Brain microvascular endothelial cell (primary cell): Measurements from ENCODE around the gene LRRC1.
"Not testable (repeated sequence)": the region's sequence is repeated elsewhere in the genome, so short reads cannot be mapped to it uniquely, and the experiment has no call there.

Experiments
- DNase-seq: peaks from one replicate; pipeline ENCODE4 v3.0.0-alpha.2; 2020
- H3K27ac ChIP-seq: fragments of 250-450 bp; sonication (Bioruptor Pico); 2 replicates; pipeline ENCODE4 v1.5.1; 2020; ENCODE audit warnings: mild to moderate bottlenecking, moderate library complexity
- H3K27me3 ChIP-seq: fragments of 250-450 bp; sonication (Bioruptor Pico); replicated peaks from 2 replicates; pipeline ENCODE4 v1.5.1; 2020; ENCODE audit warnings: mild to moderate bottlenecking
- H3K36me3 ChIP-seq: fragments of 250-450 bp; sonication (Bioruptor Pico); replicated peaks from 2 replicates; pipeline ENCODE4 v1.5.1; 2020; ENCODE audit warnings: mild to moderate bottlenecking
- H3K4me3 ChIP-seq: 2 replicates; pipeline ENCODE4 v1.5.1; 2011; ENCODE audit warnings: low read depth, mild to moderate bottlenecking, control low read depth, low read length, moderate library complexity
- CTCF ChIP-seq: IDR thresholded peaks from 2 replicates; pipeline ENCODE4 v1.5.1; 2011; ENCODE audit warnings: low read depth, mild to moderate bottlenecking, moderate library complexity, low read length, control low read depth, inconsistent platforms; ENCODE audit errors: missing control alignments
- in situ Hi-C: cut with HindIII; loops from 2 replicates; pipeline ENCODE4 v1.10.0; 2017; ENCODE audit warnings: low sequenced_read_pairs, low pct_ligation_motif_present

LRRC1 gene

GRCh38 chr6:53805016-53805415, 10.2 kb downstream of the LRRC1 start:
- in situ Hi-C loops = no loop called here

GRCh38 chr6:53805725-53806124, 10.9 kb downstream of the LRRC1 start:
- Histone ChIP-seq H3K4me3 (no peak overlapping the region), H3K27ac (no peak overlapping the region), H3K27me3 (no peaks in the 10 kb centered on the region), H3K36me3 (no peaks in the 10 kb centered on the region)
- DNase-seq = no peak
- in situ Hi-C loops = no loop called here
- no peak for TF ChIP-seq CTCF

More at GRCh38 chr6:53805016-53805415, 10.2 kb downstream of the LRRC1 start:
- DNase-seq = no peak
- TF ChIP-seq CTCF = no peak
- no peaks in the 10 kb centered on the region for H3K27me3 ChIP-seq
- H3K27ac ChIP-seq = no peak overlapping the region
- no peak overlapping the region for H3K4me3 ChIP-seq
- no peaks in the 10 kb centered on the region for H3K36me3 ChIP-seq

- H3K36me3 ChIP-seq, H3K27me3 ChIP-seq, in situ Hi-C loops, H3K4me3 ChIP-seq, H3K27ac ChIP-seq, DNase-seq: not testable (repeated sequence)
Measured at GRCh38 chr6:53807606-53808005, 12.8 kb downstream of the LRRC1 start.

GRCh38 chr6:53808302-53808881, 13.6 kb downstream of the LRRC1 start:
- Histone ChIP-seq H3K27me3 (no peaks in the 10 kb centered on the region), H3K27ac (no peak overlapping the region), H3K36me3 (no peaks in the 10 kb centered on the region), H3K4me3 (no peak overlapping the region)
- DNase-seq = no peak
- in situ Hi-C loops = no loop called here
- TF ChIP-seq CTCF = no peak

- in situ Hi-C loops = no loop called here
- Histone ChIP-seq H3K27me3 (no peaks in the 10 kb centered on the region), H3K27ac (no peak overlapping the region), H3K36me3 (no peaks in the 10 kb centered on the region), H3K4me3 (no peak overlapping the region)
- DNase-seq = no peak
- no peak for TF ChIP-seq CTCF
Measured at GRCh38 chr6:53809691-53810090, 14.9 kb downstream of the LRRC1 start.

GRCh38 chr6:53811082-53811481, 16.3 kb downstream of the LRRC1 start:
- in situ Hi-C loops = no loop called here
- H3K27ac ChIP-seq = no peak overlapping the region
- H3K4me3 ChIP-seq = no peak overlapping the region
- no peaks in the 10 kb centered on the region for H3K27me3 ChIP-seq
- no peaks in the 10 kb centered on the region for H3K36me3 ChIP-seq
- no peak for TF ChIP-seq CTCF
- no peak for DNase-seq
